GM12891 (cell line): Measurements from ENCODE around the gene KRT82. TPM values are rescaled to one million over a fixed set of nuclear protein-coding genes. Genes with fewer than 3 reads are reported as not detected.
"Not testable (repeated sequence)": the region's sequence is repeated elsewhere in the genome, so short reads cannot be mapped to it uniquely, and the experiment has no call there.

Source experiments
- DNase-seq: peaks from one replicate; pipeline ENCODE4 v3.0.0; 2011; ENCODE audit warnings: low spot score; ENCODE audit not compliant: insufficient read length
- FAIRE-seq: peaks from 2 replicates; lab custom pipeline; 2011; peaks lifted over from hg19 to GRCh38; lab: Jason Lieb, UNC
- PAX5 ChIP-seq: IDR thresholded peaks from 2 replicates; pipeline ENCODE4 v1.6.1; 2011; ENCODE audit warnings: low read length, moderate library complexity, mild to moderate bottlenecking; ENCODE audit not compliant: insufficient read depth, severe bottlenecking
- POLR2A ChIP-seq: IDR thresholded peaks from 2 replicates; pipeline ENCODE4 v1.6.1; 2011; ENCODE audit warnings: low read depth, low read length, control low read depth
- POLR2AphosphoS5 ChIP-seq: IDR thresholded peaks from 2 replicates; pipeline ENCODE4 v1.6.1; 2011; ENCODE audit warnings: low read depth, low read length, control low read depth
- POU2F2 ChIP-seq: IDR thresholded peaks from 2 replicates; pipeline ENCODE4 v1.6.1; 2011; ENCODE audit warnings: low read depth, mild to moderate bottlenecking, control low read depth, low read length, moderate library complexity
- SPI1 ChIP-seq: IDR thresholded peaks from 2 replicates; pipeline ENCODE4 v1.6.1; 2011; ENCODE audit warnings: low read depth, low read length, control low read depth
- TAF1 ChIP-seq: IDR thresholded peaks from 2 replicates; pipeline ENCODE4 v1.6.1; 2011; ENCODE audit warnings: low read depth, low read length, control low read depth
- polyA plus RNA-seq: library from polyadenylated mRNA; unstranded; fragments of >200 nt; gene quantifications from one replicate; pipeline ENCODE4 v1.2.1, GENCODE V29; 2012; ENCODE audit warnings: low read depth, missing spikeins, inconsistent platforms; ENCODE audit not compliant: missing spikeins

KRT82 gene
- polyA plus RNA-seq, result not detected

GRCh38 chr12:52405922-52406385, at the start of gene KRT82:
TSS of gene KRT82 (minus strand) at chr12:52406335. CDS start at chr12:52406277, 58 bp downstream.
- TF ChIP-seq PAX5, result no peak
- no peak for TF ChIP-seq POLR2A
- no peak for TF ChIP-seq TAF1
- TF ChIP-seq SPI1, result no peak
- TF ChIP-seq POU2F2, result no peak
- TF ChIP-seq POLR2AphosphoS5, result no peak
- no peak for FAIRE-seq

GRCh38 chr12:52455821-52456220, 49.7 kb upstream of the KRT82 start:
- DNase-seq, result no peak
- TF ChIP-seq POLR2AphosphoS5, result no peak
- no peak for TF ChIP-seq POU2F2
- no peak for TF ChIP-seq TAF1
- TF ChIP-seq PAX5, result no peak
- no peak for TF ChIP-seq SPI1
- TF ChIP-seq POLR2A, result no peak
- FAIRE-seq, result no peak

More at GRCh38 chr12:52405922-52406385, at the start of gene KRT82:
- no peak for DNase-seq

GRCh38 chr12:52454411-52455201, 48.5 kb upstream of the KRT82 start:
- no peak for TF ChIP-seq POU2F2
- TF ChIP-seq SPI1, result no peak
- no peak for TF ChIP-seq POLR2A
- no peak for TF ChIP-seq PAX5
- no peak for TF ChIP-seq TAF1
- no peak for TF ChIP-seq POLR2AphosphoS5
- FAIRE-seq (no peak), DNase-seq (no peak)

GRCh38 chr12:52452101-52452500, 46.0 kb upstream of the KRT82 start, which contains the start of gene KRT6B:
TSS of gene KRT6B (minus strand) at chr12:52452146. CDS start at chr12:52452078, 68 bp downstream.
- TF ChIP-seq PAX5, result no peak
- no peak for TF ChIP-seq POLR2AphosphoS5
- no peak for TF ChIP-seq SPI1
- TF ChIP-seq POLR2A, result no peak
- no peak for DNase-seq
- FAIRE-seq, result no peak

GRCh38 chr12:52448228-52448627, 42.1 kb upstream of the KRT82 start:
- TF ChIP-seq SPI1 (no peak), TAF1 (no peak), POU2F2 (no peak), PAX5 (no peak), POLR2A (no peak), POLR2AphosphoS5 (no peak)
- DNase-seq, result no peak
- no peak for FAIRE-seq

- not testable (repeated sequence) for FAIRE-seq
These were observed 41.1 kb upstream of the KRT82 start for GRCh38 chr12:52447196-52447595.

GRCh38 chr12:52446367-52447045, 40.4 kb upstream of the KRT82 start:
- no peak for FAIRE-seq
- TF ChIP-seq PAX5 (no peak), POU2F2 (no peak), TAF1 (no peak), SPI1 (no peak), POLR2A (no peak), POLR2AphosphoS5 (no peak)
- no peak for DNase-seq

More at GRCh38 chr12:52447196-52447595, 41.1 kb upstream of the KRT82 start:
- not testable (repeated sequence) for DNase-seq

GRCh38 chr12:52445876-52446275, 39.7 kb upstream of the KRT82 start:
- DNase-seq (no peak), FAIRE-seq (no peak)
- TF ChIP-seq PAX5, result no peak
- no peak for TF ChIP-seq POLR2AphosphoS5
- TF ChIP-seq SPI1, result no peak
- TF ChIP-seq POLR2A, result no peak
- TF ChIP-seq TAF1, result no peak
- no peak for TF ChIP-seq POU2F2

GRCh38 chr12:52444647-52445595, 38.8 kb upstream of the KRT82 start:
- no peak for FAIRE-seq
- no peak for DNase-seq
- TF ChIP-seq PAX5 (no peak), SPI1 (no peak), POU2F2 (no peak), POLR2A (no peak), POLR2AphosphoS5 (no peak), TAF1 (no peak)
